Calu3 (cell line): ENCODE measurements around the gene ZFP3. TPM values are rescaled to one million over a fixed set of nuclear protein-coding genes. Genes with fewer than 3 reads are reported as not detected.

Experiments
- BruUV-seq: library from RNA; stranded (reverse); fragments of 400-500 nt; replicated peaks from 2 replicates; lab custom pipeline; 2021; lab: Mats Ljungman, UMichigan
- CTCF ChIA-PET: fragments of 300-600 bp; sonication (Branson Sonifier 250); formaldehyde crosslinking; loops from one replicate; lab custom pipeline; 2022; ENCODE audit warnings: antibody characterized with exemption; lab: Charles Lee
- DNase-seq: peaks from one replicate; pipeline ENCODE4 v3.0.0; 2022
- H3K27ac Mint-ChIP-seq: one replicate; pipeline ENCODE4 v1.8.0; 2022; ENCODE audit warnings: mixed read lengths; ENCODE audit not compliant: unreplicated experiment
- H3K27me3 Mint-ChIP-seq: one replicate; pipeline ENCODE4 v1.8.0; 2022; ENCODE audit warnings: mixed read lengths; ENCODE audit not compliant: unreplicated experiment
- H3K36me3 Mint-ChIP-seq: one replicate; pipeline ENCODE4 v1.8.0; 2022; ENCODE audit warnings: mild to moderate bottlenecking, moderate library complexity, mixed read lengths; ENCODE audit not compliant: insufficient read depth, unreplicated experiment
- H3K4me1 Mint-ChIP-seq: one replicate; pipeline ENCODE4 v1.8.0; 2022; ENCODE audit warnings: mild to moderate bottlenecking, low read depth, mixed read lengths; ENCODE audit not compliant: unreplicated experiment
- H3K4me3 Mint-ChIP-seq: one replicate; pipeline ENCODE4 v1.8.0; 2022; ENCODE audit warnings: mild to moderate bottlenecking, low read depth, moderate library complexity, mixed read lengths; ENCODE audit not compliant: unreplicated experiment
- H3K9me3 Mint-ChIP-seq: one replicate; pipeline ENCODE4 v1.8.0; 2022; ENCODE audit warnings: low read depth, mixed read lengths; ENCODE audit not compliant: unreplicated experiment
- intact Hi-C: fragments of 100-400 bp; cut with micrococcal nuclease; formaldehyde crosslinking; loops from one replicate; pipeline ENCODE4 v1.10.0; 2022; ENCODE audit not compliant: unreplicated experiment
- total RNA-seq: library from RNA; stranded (reverse); gene quantifications from 2 replicates; pipeline ENCODE4 v1.2.3, GENCODE V29; 2022
- TF ChIP-seq, protein P1 (sequence below): fragments of 200-600 bp; IDR thresholded peaks from one replicate; pipeline ENCODE4 v1.8.0; 2022; ENCODE audit warnings: antibody characterized with exemption; ENCODE audit not compliant: unreplicated experiment

Gene ZFP3
- total RNA-seq, 1 experiment from 2014 or later, result not detected

DNA sequence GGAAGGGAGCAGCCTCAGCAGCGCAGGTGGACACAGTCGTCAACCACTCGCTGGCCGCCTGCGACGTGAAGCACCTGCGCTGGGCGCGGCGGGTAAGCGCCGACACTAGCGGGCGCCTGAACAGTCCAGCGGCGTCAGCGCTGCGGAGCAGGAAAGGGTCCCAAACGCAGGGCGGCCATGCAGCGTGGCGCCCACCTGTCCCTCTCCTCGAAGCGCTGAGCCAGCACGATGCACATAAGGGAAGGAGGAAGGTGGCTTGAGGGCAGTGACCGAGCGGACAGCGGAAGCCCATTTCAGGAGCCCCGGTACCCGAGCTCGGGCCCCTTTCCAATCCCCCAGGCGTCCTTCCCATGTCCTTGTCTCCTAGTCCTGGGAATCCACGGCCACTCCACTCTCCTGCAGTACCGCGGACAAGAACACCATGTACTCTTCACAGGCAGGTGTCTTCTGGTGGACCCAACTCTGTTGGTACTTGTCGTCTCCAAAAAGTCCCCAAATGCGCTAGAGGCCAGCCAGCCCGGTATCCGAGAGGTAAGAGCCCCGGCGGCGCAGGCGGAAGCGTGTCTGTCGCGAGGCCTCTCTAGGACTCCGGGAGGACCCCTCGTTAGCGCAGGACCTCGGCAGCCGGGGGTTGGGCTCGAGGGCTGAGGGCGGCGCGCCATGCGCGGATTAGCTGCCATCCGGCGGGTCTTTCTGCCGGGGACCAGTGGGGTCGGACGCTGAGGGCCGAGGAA lies 19.0 kb downstream of the ZFP3 start:
- no TSS peak for BruUV-seq
- Mint-ChIP-seq H3K4me1 (no peaks in the 10 kb centered on the region), H3K27ac (no peak overlapping the region), H3K4me3 (no peak overlapping the region), H3K9me3 (peaks cover 10% of the 10 kb centered on the region), H3K36me3 (peaks cover 4% of the 10 kb centered on the region), H3K27me3 (no peaks in the 10 kb centered on the region)
- intact Hi-C loops, result no loop called here
- CTCF ChIA-PET, result no interaction called here
- DNase-seq, result no peak
- TF ChIP-seq, protein P1, sequence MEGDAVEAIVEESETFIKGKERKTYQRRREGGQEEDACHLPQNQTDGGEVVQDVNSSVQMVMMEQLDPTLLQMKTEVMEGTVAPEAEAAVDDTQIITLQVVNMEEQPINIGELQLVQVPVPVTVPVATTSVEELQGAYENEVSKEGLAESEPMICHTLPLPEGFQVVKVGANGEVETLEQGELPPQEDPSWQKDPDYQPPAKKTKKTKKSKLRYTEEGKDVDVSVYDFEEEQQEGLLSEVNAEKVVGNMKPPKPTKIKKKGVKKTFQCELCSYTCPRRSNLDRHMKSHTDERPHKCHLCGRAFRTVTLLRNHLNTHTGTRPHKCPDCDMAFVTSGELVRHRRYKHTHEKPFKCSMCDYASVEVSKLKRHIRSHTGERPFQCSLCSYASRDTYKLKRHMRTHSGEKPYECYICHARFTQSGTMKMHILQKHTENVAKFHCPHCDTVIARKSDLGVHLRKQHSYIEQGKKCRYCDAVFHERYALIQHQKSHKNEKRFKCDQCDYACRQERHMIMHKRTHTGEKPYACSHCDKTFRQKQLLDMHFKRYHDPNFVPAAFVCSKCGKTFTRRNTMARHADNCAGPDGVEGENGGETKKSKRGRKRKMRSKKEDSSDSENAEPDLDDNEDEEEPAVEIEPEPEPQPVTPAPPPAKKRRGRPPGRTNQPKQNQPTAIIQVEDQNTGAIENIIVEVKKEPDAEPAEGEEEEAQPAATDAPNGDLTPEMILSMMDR, result no peak

DNA sequence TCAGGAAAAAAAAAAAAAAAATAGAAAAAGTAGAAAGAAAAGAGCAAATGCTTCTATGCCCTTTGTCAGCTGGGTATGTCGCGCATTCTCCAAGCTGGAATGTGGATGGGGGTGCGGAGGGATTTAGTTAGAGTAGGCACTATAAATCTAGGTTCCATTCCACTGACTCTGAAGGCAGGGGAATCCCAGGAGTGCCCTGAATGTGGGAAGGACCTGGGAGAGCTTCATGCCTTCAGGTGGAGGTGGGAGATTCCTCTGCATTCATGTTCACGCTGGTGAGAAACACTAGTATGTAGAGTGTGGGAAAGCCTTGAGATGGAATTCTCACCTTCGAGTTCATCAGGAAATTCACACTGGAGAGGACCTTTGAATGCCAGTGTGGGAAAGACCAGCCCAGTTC lies 21.0 kb downstream of the ZFP3 start:
- Mint-ChIP-seq H3K4me1 (no peaks in the 10 kb centered on the region), H3K9me3 (peaks cover 9% of the 10 kb centered on the region), H3K27me3 (no peaks in the 10 kb centered on the region), H3K4me3 (no peak overlapping the region), H3K27ac (no peak overlapping the region), H3K36me3 (peaks cover 4% of the 10 kb centered on the region)
- CTCF ChIA-PET, result interaction anchor here (0.7 kb wide), 1 partner anchor 55 kb away, joined by 3 read pairs; no protein-coding TSS in a partner anchor
- TF ChIP-seq, protein P1, result no peak
- no TSS peak for BruUV-seq
- no peak for DNase-seq
- intact Hi-C loops, result no loop called here

DNA sequence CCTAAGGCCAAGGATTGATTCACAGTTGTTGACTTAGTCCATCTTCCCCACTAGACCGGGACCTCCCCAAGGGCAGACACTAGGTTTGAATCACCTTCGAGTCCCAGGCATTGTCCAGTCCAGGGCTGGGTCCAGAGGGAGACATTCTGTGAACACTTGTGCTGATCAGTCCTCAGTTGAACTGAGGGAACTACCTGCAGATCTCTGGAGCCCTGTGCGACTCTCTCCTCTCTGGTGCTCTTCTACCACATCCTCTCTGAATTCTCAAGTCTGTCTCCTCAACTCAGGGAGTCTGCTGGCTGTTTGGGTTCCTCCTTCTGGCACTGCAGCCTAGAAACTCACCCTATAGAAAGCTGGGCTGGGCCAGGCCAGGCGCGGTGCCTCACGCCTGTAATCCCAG lies 22.6 kb downstream of the ZFP3 start:
- no peak for DNase-seq
- Mint-ChIP-seq H3K27ac (no peak overlapping the region), H3K4me1 (no peaks in the 10 kb centered on the region), H3K27me3 (no peaks in the 10 kb centered on the region), H3K36me3 (peaks cover 4% of the 10 kb centered on the region), H3K4me3 (no peak overlapping the region), H3K9me3 (peaks cover 5% of the 10 kb centered on the region)
- CTCF ChIA-PET, result no interaction called here
- TF ChIP-seq, protein P1, result no peak
- no TSS peak for BruUV-seq
- intact Hi-C loops, result no loop called here

DNA sequence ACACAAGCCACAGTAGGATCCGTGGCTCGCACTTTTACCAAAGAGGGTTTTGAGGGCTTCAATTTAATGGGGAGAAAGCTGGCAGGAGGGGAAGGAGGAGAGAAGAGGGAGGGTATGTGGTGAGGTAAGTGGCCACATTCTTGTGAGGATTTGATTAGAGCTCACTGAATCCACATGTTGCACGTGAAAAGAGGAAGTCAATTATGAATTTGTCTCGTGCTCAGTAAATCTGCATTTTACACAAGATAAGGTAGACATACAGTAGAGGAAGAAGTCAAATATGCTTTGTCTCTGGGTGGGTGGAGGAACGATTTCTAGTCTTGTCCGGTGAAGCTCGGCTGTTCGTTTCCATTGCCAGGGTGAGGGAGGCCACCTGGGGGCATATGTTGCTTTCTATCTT lies 32.5 kb downstream of the ZFP3 start:
- no TSS peak for BruUV-seq
- TF ChIP-seq, protein P1, result no peak
- no peak for DNase-seq
- CTCF ChIA-PET, result interaction anchor here (0.6 kb wide), 1 partner anchor 75 kb away, joined by 4 read pairs; no protein-coding TSS in a partner anchor
- peaks cover 42% of the 10 kb centered on the region for H3K36me3 Mint-ChIP-seq
- intact Hi-C loops, result no loop called here
- peaks cover 15% of the 10 kb centered on the region for H3K4me1 Mint-ChIP-seq
- no peak overlapping the region for H3K27ac Mint-ChIP-seq
- H3K4me3 Mint-ChIP-seq, result peak overlapping the region; percentile 75
- no peaks in the 10 kb centered on the region for H3K27me3 Mint-ChIP-seq
- H3K9me3 Mint-ChIP-seq, result peaks cover 16% of the 10 kb centered on the region
